EL (cell line): ENCODE data around the gene PTGES2.
"Not testable (repeated sequence)": the region's sequence is repeated elsewhere in the genome, so short reads cannot be mapped to it uniquely, and the experiment has no call there.

Experiments
- DNase-seq: peaks from one replicate; pipeline ENCODE4 v3.0.0-alpha.2; 2016

PTGES2 gene

GRCh38 chr9:128084746-128085145 is 42.8 kb downstream of the PTGES2 start:
- no peak for DNase-seq

GRCh38 chr9:128082151-128082550 is 45.4 kb downstream of the PTGES2 start:
- DNase-seq, result no peak

- peak; percentile 88 for DNase-seq
Observed at GRCh38 chr9:128081056-128081455, 46.5 kb downstream of the PTGES2 start.

GRCh38 chr9:128080206-128080605 is 47.3 kb downstream of the PTGES2 start:
- no peak for DNase-seq

GRCh38 chr9:128078504-128079434 is 48.8 kb downstream of the PTGES2 start:
- DNase-seq, result peak; percentile 59

GRCh38 chr9:128077847-128078503 is 49.6 kb downstream of the PTGES2 start:
- DNase-seq, result no peak

GRCh38 chr9:128073253-128073886 is 54.2 kb downstream of the PTGES2 start:
- no peak for DNase-seq

- DNase-seq, result peak; percentile 69
Observed at GRCh38 chr9:128072144-128073021, 55.1 kb downstream of the PTGES2 start.

- DNase-seq, result not testable (repeated sequence)
Observed at GRCh38 chr9:128071475-128071874, 56.1 kb downstream of the PTGES2 start.

GRCh38 chr9:128070874-128071273 is 56.7 kb downstream of the PTGES2 start:
- no peak for DNase-seq
